Mesenchymal stem cell (in vitro differentiated cells and primary cell): ENCODE measurements around the gene PADI1.
A peak's percentile ranks its signal among the peaks of the same experiment; 100 is the strongest.

Experiments used
- DNase-seq: peaks from one replicate; pipeline ENCODE4 v3.0.0-alpha.2; 2013
- H2AFZ ChIP-seq: one replicate; pipeline ENCODE4 v1.6.1; 2013; ENCODE audit warnings: low read depth, mild to moderate bottlenecking, control low read depth, inconsistent platforms, low read length, moderate library complexity
- H2AK5ac ChIP-seq: 2 replicates; pipeline ENCODE4 v1.6.1; 2013; ENCODE audit warnings: low read length, moderate library complexity, mild to moderate bottlenecking, inconsistent platforms; ENCODE audit not compliant: severe bottlenecking
- H2BK120ac ChIP-seq: one replicate; pipeline ENCODE4 v1.6.1; 2013; ENCODE audit warnings: low read depth, mild to moderate bottlenecking, inconsistent platforms, low read length, moderate library complexity
- H2BK12ac ChIP-seq, 2 experiments: one replicate each; pipeline ENCODE4 v1.6.1; 2013; ENCODE audit warnings: inconsistent platforms in 2 of 2, low read length in 2 of 2, mild to moderate bottlenecking in 2 of 2, moderate library complexity in 2 of 2, control low read depth in 1 of 2
- H2BK15ac ChIP-seq: one replicate; pipeline ENCODE4 v1.6.1; 2013; ENCODE audit warnings: mild to moderate bottlenecking, low read depth, inconsistent platforms; ENCODE audit not compliant: poor library complexity, severe bottlenecking
- H2BK5ac ChIP-seq: 2 replicates; pipeline ENCODE4 v1.6.1; 2013; ENCODE audit warnings: low read depth, mild to moderate bottlenecking, low read length, control low read depth, inconsistent platforms; ENCODE audit not compliant: poor library complexity, severe bottlenecking
- H3K14ac ChIP-seq, 2 experiments: one replicate each; pipeline ENCODE4 v1.6.1; 2013; ENCODE audit warnings: inconsistent platforms in 2 of 2, low read length in 2 of 2, control low read depth in 1 of 2, mild to moderate bottlenecking in 1 of 2, moderate library complexity in 1 of 2
- H3K18ac ChIP-seq, 2 experiments: one replicate each; pipeline ENCODE4 v1.6.1; 2013; ENCODE audit warnings: inconsistent platforms in 2 of 2, low read length in 2 of 2, control low read depth in 1 of 2, low read depth in 1 of 2, mild to moderate bottlenecking in 1 of 2
- H3K23ac ChIP-seq, 2 experiments: one replicate each; pipeline ENCODE4 v1.6.1; 2013; ENCODE audit warnings: inconsistent platforms in 2 of 2, low read length in 2 of 2, mild to moderate bottlenecking in 2 of 2, moderate library complexity in 2 of 2, control low read depth in 1 of 2
- H3K27ac ChIP-seq: 2 replicates; pipeline ENCODE4 v1.5.1; 2013; ENCODE audit warnings: mild to moderate bottlenecking, moderate library complexity, low read length, control low read depth, inconsistent platforms; ENCODE audit not compliant: poor library complexity, severe bottlenecking
- H3K27me3 ChIP-seq, 2 experiments: 2 replicates each; pipeline versions ENCODE4 v1.6.1 to v1.7.0; 2013; ENCODE audit warnings: low read length in 2 of 2, mild to moderate bottlenecking in 2 of 2, moderate library complexity in 2 of 2, control low read depth in 1 of 2, inconsistent platforms in 1 of 2; ENCODE audit not compliant: control insufficient read depth in 1 of 2, insufficient read depth in 1 of 2
- H3K36me3 ChIP-seq, 2 experiments: 2 replicates each; pipeline versions ENCODE4 v1.6.1 to v1.7.0; 2013; ENCODE audit warnings: low read length in 2 of 2, control low read depth in 1 of 2, inconsistent platforms in 1 of 2, low read depth in 1 of 2, mild to moderate bottlenecking in 1 of 2; ENCODE audit not compliant: insufficient read depth in 2 of 2, control insufficient read depth in 1 of 2
- H3K4ac ChIP-seq, 2 experiments: one replicate each; pipeline ENCODE4 v1.6.1; 2013; ENCODE audit warnings: inconsistent platforms in 2 of 2, low read length in 2 of 2, mild to moderate bottlenecking in 2 of 2, moderate library complexity in 2 of 2, control low read depth in 1 of 2, low read depth in 1 of 2
- H3K4me1 ChIP-seq: 2 replicates; pipeline ENCODE4 v1.6.1; 2013; ENCODE audit warnings: low read depth, low read length, control low read depth; ENCODE audit not compliant: control insufficient read depth, insufficient read depth
- H3K4me2 ChIP-seq: 2 replicates; pipeline ENCODE4 v1.6.1; 2013; ENCODE audit warnings: low read length, mild to moderate bottlenecking, inconsistent platforms; ENCODE audit not compliant: poor library complexity, severe bottlenecking
- H3K4me3 ChIP-seq, 2 experiments: 2 replicates each; pipeline versions ENCODE4 v1.5.1 to v1.7.0; 2013; ENCODE audit warnings: low read length in 2 of 2, mild to moderate bottlenecking in 2 of 2, control low read depth in 1 of 2, low read depth in 1 of 2; ENCODE audit not compliant: insufficient read depth in 1 of 2
- H3K79me1 ChIP-seq: replicated peaks from 2 replicates; pipeline ENCODE4 v1.6.1; 2013; ENCODE audit warnings: mild to moderate bottlenecking, control low read depth, low read length, inconsistent platforms; ENCODE audit not compliant: poor library complexity, severe bottlenecking
- H3K9ac ChIP-seq: 2 replicates; pipeline ENCODE4 v1.7.0; 2013; ENCODE audit warnings: mild to moderate bottlenecking, low read length, moderate library complexity
- H3K9me3 ChIP-seq: 2 replicates; pipeline ENCODE4 v1.7.0; 2013; ENCODE audit warnings: mild to moderate bottlenecking, low read length; ENCODE audit not compliant: control insufficient read depth
- H4K8ac ChIP-seq: one replicate; pipeline ENCODE4 v1.6.1; 2013; ENCODE audit warnings: inconsistent platforms, mild to moderate bottlenecking, low read length, moderate library complexity
- H4K91ac ChIP-seq: one replicate; pipeline ENCODE4 v1.6.1; 2013; ENCODE audit warnings: mild to moderate bottlenecking, low read length, inconsistent platforms
- WGBS: methylation state at CpG from one replicate; pipeline ENCODE4 v1.1.7; 2013; ENCODE audit warnings: mixed read lengths; 5-methylcytosine and 5-hydroxymethylcytosine counted together

The PADI1 gene

GRCh38 chr1:17211377-17211776 is 6.4 kb downstream of the PADI1 start:
- Histone ChIP-seq H2BK120ac (no peak overlapping the region), H3K27ac (peak overlapping the region; percentile 95), H3K4me2 (no peak overlapping the region), H3K14ac (no peak overlapping the region), H3K9ac (no peak overlapping the region), H2BK15ac (no peak overlapping the region), H4K8ac (no peak overlapping the region), H2BK5ac (peak overlapping the region; percentile 80), H3K79me1 (no peaks in the 10 kb centered on the region), H3K4me1 (peaks cover 71% of the 10 kb centered on the region), H2BK12ac (peak overlapping the region in 1 of 2 experiments; percentile 46), H3K23ac (no peak overlapping the region), H3K27me3 (peaks cover 0 to 83% of the 10 kb centered on the region in 2 experiments), H3K36me3 (no peaks in the 10 kb centered on the region), H4K91ac (no peak overlapping the region), H2AFZ (no peak overlapping the region), H3K4ac (peak overlapping the region in 1 of 2 experiments; percentile 13), H3K4me3 (no peak overlapping the region), H3K18ac (peak overlapping the region in 1 of 2 experiments; percentile 54), H2AK5ac (peak overlapping the region; percentile 97), H3K9me3 (no peaks in the 10 kb centered on the region)
- DNase-seq: no peak
- 86% methylated on average over 4 of the region's 5 CpGs for WGBS

- Histone ChIP-seq H2BK5ac (peak overlapping the region; percentile 80), H2BK12ac (peak overlapping the region; percentile 46 to 89), H3K4me2 (no peak overlapping the region), H4K8ac (peak overlapping the region; percentile 86), H3K4ac (peak overlapping the region; percentile 3 to 59), H3K36me3 (no peaks in the 10 kb centered on the region), H3K18ac (peak overlapping the region; percentile 54 to 84), H2AFZ (no peak overlapping the region), H3K23ac (no peak overlapping the region), H3K27ac (peak overlapping the region; percentile 95), H3K9ac (no peak overlapping the region), H2BK15ac (peak overlapping the region; percentile 55), H3K4me3 (no peak overlapping the region), H4K91ac (peak overlapping the region; percentile 85), H3K27me3 (peaks cover 0 to 81% of the 10 kb centered on the region in 2 experiments), H3K9me3 (no peaks in the 10 kb centered on the region), H2BK120ac (peak overlapping the region; percentile 59), H3K14ac (peak overlapping the region in 1 of 2 experiments; percentile 45), H3K79me1 (no peaks in the 10 kb centered on the region), H3K4me1 (peaks cover 71% of the 10 kb centered on the region), H2AK5ac (peak overlapping the region; percentile 97)
- 74% methylated on average over 10 of the region's 10 CpGs for WGBS
- no peak for DNase-seq
Measured at GRCh38 chr1:17212009-17212408, 7.1 kb downstream of the PADI1 start.

- H3K9me3 ChIP-seq: no peaks in the 10 kb centered on the region
- H3K14ac ChIP-seq: no peak overlapping the region
- no peaks in the 10 kb centered on the region for H3K36me3 ChIP-seq
- H3K18ac ChIP-seq: peak overlapping the region; percentile 54 to 84
- peak overlapping the region; percentile 86 for H4K8ac ChIP-seq
- 17% methylated on average over 13 of the region's 13 CpGs for WGBS
- peak; percentile 86 for DNase-seq
- peaks cover 0 to 81% of the 10 kb centered on the region in 2 experiments for H3K27me3 ChIP-seq
- H3K4ac ChIP-seq: peak overlapping the region in 1 of 2 experiments; percentile 42
- no peak overlapping the region for H2BK15ac ChIP-seq
- peak overlapping the region; percentile 59 for H2BK120ac ChIP-seq
- peak overlapping the region; percentile 97 for H2AK5ac ChIP-seq
- peak overlapping the region in 1 of 2 experiments; percentile 37 for H3K4me3 ChIP-seq
- H2AFZ ChIP-seq: peak overlapping the region; percentile 3
- no peak overlapping the region for H3K23ac ChIP-seq
- peak overlapping the region; percentile 80 for H2BK5ac ChIP-seq
- H3K27ac ChIP-seq: peak overlapping the region; percentile 95
- peak overlapping the region; percentile 85 for H4K91ac ChIP-seq
- peaks cover 66% of the 10 kb centered on the region for H3K4me1 ChIP-seq
- no peaks in the 10 kb centered on the region for H3K79me1 ChIP-seq
- H2BK12ac ChIP-seq: peak overlapping the region; percentile 7 to 46
- no peak overlapping the region for H3K9ac ChIP-seq
- no peak overlapping the region for H3K4me2 ChIP-seq
Measured at GRCh38 chr1:17212487-17213121, 7.7 kb downstream of the PADI1 start.

GRCh38 chr1:17213148-17213781 is 8.3 kb downstream of the PADI1 start:
- Histone ChIP-seq H3K79me1 (no peaks in the 10 kb centered on the region), H2AFZ (no peak overlapping the region), H3K27me3 (peaks cover 0 to 81% of the 10 kb centered on the region in 2 experiments), H3K9me3 (no peaks in the 10 kb centered on the region), H3K14ac (peak overlapping the region in 1 of 2 experiments; percentile 37), H3K36me3 (no peaks in the 10 kb centered on the region), H3K23ac (no peak overlapping the region), H3K4me2 (no peak overlapping the region), H3K9ac (no peak overlapping the region), H2BK120ac (no peak overlapping the region), H4K8ac (peak overlapping the region; percentile 40), H2BK12ac (peak overlapping the region in 1 of 2 experiments; percentile 51), H3K4me3 (no peak overlapping the region), H3K18ac (peak overlapping the region; percentile 11 to 75), H3K4me1 (peaks cover 59% of the 10 kb centered on the region), H3K4ac (no peak overlapping the region), H3K27ac (peak overlapping the region; percentile 95), H2BK5ac (peak overlapping the region; percentile 60), H2BK15ac (peak overlapping the region; percentile 20), H4K91ac (no peak overlapping the region), H2AK5ac (peak overlapping the region; percentile 68)
- WGBS: 71% methylated on average over 13 of the region's 13 CpGs
- DNase-seq: no peak
